Stimulated activated CD8-positive, alpha-beta memory T cell treated with anti-CD3 and anti-CD28 coated beads, Interleukin-7, amount 100 ng/mL, for 4 hours (primary cell): Measurements from ENCODE around the gene NFIC.
"Not testable (repeated sequence)": the region's sequence is repeated elsewhere in the genome, so short reads cannot be mapped to it uniquely, and the experiment has no call there.

ENCODE experiments used
- DNase-seq, 2 donors: peaks; one replicate each; pipeline ENCODE4 v3.0.0-alpha.2; 2020; ENCODE audit warnings: low read depth in 2 of 2

NFIC gene

DNA sequence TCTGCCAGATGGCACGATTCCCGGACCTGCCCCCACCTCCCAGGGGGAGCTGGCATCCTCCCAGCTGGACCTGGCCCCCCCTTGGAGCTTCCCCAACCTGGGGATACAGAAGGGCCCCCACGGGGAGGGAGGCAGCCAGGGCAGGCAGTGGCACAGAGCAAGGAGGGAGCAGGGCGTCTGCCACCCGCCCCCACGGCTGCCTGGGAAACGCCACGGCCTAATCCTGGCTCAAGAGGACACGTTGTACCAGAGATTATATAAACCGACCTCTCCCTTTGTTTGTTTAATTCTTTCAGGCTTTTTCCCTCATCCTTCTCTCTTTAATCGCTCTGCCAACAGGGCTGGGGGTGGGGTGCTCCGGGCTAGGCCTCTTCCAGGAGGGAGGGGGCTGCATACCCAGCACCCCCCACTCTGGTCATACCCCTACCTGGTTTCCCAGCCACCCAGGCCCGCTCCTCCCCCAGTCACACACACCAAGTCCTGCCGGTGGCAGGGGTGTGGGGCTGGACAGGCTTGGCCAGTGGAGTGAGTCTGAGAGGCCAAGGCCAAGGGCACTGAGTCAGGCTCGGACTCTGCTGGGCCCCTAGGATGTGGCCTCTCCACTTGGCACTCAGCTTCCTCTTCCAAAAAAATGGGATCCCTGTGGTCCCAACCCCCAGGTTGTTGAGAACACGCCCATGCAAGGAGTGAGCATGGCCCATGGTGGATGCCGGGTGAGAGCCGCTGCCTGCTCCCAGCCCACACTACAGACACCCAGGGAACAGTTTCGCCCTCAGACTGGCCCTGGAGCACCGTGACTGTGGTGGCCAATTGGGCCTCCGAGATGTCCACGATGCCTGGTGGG is 29.5 kb upstream of the NFIC start:
- DNase-seq, result no peak

DNA sequence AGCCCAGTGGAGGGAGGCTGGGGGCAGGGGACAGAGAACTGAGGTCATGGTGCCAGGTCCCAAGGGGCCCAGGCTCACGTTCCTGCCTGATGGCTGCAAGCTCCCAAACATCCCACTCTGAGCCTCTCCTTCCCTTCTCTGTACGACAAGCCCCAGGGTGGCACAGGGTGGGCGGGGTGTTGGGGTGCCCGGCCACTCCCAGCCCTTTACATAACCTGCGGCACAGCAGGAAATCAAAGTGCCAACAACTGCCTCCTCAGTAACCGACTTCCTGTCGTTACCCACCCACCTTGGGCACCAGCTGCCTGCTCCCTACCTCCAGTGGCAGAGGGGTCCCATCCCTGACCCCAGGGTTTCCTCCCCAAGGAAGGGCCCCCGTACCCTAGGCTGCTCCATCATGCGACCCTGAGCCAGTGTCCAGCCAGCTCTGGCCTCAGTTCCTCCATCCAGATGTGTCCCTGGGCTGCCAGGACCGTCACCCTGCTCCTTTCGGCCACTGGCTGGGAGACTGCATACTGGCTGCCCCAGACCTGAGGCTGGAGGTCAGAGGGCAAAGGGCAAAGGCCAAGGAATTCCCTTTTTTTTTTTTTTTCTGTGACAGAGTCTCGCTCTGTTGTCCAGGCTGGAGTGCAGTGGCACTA is 27.7 kb upstream of the NFIC start:
- DNase-seq, result peak; percentile 21 to 41

DNA sequence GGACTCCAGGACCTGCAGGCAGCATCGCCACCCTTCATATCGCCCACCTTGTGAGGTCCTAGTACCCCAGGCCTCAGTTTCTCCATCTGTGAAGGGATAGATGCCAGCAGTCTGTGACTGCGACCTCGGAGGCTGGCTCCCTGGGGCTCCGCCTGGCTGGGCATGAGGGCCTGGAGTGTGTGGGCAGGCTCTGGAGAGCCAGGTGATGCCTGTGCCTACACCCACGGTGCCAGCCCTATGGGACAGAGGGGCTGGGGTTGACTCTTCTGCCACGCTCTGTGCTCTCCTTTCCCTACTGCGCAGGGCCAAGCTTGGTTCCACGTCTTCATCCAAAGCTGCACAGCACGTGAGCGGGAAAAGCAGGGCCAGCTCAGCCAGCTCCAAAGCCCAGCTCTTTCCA is 26.0 kb upstream of the NFIC start:
- DNase-seq, result no peak

DNA sequence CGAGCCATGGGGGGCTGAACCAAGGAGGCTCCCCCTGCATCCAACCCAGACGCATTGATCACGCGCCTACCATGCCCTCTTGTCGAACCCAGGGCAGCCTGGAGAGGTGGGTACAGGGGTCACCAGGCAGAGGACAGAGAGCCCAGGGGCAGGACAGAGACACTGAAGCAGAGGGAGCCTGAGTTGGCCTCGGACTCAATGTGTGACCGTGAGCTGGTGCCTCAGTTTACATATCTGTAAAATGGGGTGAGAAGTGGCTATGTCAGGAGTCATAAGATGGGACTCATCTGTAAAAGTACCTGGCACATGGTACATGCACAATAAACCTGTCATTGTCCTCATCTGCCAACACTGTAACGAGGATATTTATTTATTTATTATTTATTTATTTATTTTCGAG is 24.1 kb upstream of the NFIC start:
- no peak for DNase-seq

DNA sequence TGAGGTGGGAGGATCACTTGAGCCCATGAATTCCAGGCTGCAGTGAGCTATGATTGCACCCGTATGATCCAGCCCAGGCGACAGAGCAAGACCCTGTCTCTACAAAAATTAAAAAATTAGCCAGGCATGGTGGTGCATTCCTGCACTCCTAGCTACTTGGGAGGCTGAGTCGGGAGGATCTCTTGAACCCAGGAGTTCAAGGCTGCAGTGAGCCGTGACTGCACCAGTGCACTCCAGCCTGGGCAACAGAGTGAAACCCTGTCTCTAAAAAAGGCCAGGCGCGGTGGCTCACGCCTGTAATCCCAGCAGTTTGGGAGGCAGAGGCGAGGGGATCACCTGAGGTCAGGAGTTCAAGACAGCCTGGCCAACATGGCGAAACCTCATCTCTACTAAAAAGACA is 23.4 kb upstream of the NFIC start:
- DNase-seq, result not testable (repeated sequence)

DNA sequence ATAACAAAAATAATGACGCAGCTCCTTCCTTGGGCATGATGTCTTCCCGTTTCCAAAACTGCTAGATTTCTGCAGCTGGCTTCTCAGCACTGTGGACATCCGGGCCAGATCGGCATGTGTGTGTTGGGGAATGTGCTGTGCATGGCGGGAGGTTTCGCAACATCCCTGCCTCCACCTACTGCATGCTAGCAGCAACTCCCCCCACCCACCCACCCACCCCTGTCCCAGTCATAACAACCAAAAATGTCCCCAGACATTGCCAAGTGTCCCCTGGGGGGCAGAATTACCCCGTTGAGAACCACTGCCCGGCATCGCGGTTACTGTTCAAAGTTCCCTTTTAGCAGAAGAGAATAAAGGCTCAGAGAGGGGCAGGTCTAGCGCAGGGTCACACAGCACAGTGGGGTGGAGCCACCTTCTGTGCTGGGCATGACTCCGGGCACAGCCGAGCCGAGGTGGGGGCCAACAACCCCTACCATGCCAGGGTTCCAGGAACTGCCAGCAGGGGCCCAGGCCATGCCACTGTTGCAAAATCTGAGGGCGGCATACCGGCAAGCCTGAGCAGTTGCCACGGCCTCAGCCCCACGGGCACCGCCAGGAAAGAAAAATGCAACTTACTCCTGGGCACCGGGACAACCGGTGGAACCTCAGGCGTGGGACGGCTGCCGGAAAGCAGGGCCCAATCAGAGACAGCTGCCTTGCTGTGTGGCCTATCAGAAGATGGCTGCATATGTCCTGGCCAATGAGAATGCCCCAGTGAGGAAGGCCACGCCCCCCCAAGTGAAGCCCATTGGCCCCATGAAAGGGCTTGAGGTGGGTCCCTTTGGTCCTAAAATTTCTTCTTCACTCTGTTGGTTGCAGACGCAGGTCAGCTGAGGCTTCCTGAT is 22.5 kb upstream of the NFIC start:
- no peak for DNase-seq

DNA sequence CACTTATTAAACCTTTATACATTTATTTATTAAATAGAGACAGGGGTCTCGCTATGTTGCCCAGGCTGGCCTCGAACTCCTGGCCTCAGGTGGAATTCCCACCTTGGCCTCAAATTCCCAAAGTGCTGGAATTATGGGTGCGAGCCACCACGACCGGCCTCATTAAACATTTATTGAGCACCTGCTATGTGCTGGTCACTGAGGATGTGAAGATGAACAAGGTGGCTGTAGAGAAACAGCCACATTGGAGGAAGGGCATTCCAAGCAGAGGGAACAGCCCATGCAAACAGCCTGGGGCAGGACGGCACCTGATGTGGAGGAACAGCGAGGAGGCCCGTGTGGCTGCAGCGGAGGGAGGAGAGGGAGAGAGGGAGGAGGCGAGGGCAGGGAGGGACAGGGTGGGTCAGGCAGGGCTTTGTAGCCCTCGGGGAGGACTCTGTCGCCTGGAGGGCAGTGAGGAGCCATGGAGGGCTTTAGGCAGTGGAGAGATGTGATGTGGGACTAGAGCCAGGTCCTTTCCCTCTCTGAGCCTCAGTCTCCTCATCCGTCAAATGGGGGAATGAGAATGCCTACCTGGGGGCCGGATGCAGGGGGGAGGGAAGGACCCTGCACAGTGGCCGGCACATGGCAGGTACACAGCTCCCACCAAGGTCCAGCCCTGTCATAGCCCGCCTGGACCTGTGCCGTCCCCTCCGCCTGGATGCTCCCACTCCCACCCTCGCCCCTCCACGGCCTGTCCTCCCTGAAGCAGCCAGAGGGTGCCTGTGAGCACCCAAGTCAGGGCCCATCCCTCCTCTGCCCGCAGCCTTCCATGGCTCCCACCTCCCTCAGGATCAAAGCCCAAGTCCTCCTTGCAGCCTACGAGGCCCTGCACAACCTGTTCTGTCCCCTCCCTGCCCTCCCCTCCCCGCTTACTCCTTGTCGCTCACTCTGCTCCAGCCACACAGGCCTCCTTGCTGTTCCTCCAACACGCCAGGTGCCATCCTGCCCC is 21.5 kb upstream of the NFIC start:
- DNase-seq, result no peak

DNA sequence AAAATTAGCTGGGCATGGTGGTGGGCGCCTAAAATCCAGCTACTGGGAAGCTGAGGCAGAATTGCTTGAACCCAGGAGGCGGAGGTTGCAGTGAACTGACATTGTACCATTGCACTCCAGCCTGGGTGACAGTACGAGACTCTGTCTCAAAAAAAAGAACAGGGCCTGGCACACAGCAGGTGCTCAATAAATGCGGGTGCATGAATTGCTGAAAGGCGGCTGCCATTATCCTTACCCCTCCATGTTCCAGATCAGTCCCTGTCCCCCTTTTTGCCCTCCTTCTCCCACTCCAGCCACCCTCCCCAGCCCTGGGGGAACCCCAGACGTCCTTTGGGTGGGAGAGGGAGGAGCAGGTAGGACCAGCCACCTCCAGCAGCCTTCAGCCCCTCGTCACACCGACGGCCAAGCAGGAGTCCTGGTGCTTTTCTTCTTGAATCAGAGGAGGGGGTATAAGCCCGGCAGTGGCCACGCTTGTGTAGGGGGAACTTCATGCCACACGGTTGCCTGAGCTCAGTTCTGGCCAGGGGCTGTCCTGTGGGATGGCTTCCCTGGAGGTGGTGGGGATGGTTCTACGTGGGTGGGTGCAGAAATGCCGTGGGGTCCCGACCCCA is 20.4 kb upstream of the NFIC start:
- no peak for DNase-seq

DNA sequence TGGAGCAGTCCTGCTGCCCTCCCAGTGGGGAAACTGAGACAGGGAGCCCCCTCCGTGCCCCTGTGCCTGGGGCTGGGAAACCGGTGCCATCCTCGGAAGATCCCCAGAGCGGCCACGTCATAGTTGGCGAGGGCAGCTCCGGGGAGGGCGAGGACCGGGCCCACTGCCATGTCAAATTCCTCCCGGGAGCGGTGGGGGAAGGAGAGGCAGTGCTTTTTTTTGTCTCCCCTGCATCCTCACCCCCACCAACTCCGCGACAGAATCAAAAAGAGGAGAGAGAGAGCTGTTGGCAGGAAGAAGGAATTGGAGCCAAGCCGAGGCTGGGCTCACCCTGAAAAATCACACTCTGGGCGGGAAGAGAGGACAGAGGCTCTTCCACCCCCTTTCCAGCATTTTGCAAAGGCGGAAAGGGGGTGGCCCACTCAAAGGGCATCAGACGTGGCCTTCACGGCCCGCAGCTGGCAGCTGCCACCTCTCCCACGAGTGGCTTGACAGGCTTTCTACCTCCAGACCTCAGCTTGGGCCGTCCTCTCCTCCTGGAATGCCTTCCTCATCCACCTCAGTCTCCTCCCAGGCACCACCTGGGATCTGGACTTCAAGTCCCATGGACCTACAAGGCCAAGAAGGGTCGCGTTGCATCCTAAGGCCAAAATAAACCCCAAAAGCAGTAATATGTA is 19.6 kb upstream of the NFIC start:
- no peak for DNase-seq

DNA sequence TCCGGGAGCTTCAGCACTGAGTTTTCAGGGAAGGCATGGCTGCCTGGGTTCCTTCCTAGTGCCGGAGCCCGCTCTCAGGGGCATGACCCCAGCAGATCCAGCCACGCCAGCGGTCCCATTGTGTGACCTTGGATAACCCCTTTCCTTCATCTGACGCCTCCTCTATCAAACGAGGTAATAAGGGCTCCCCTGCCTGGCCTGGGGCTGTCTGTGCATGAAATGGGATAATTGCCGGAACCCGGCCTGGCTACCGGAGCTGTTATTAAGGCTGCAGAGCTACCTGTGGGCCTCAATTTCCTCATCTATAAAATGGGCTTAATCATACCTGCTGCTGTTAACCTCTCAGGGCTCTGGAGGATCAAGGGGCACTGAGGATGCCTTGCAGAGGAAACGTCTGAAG is 18.3 kb upstream of the NFIC start:
- no peak for DNase-seq

DNA sequence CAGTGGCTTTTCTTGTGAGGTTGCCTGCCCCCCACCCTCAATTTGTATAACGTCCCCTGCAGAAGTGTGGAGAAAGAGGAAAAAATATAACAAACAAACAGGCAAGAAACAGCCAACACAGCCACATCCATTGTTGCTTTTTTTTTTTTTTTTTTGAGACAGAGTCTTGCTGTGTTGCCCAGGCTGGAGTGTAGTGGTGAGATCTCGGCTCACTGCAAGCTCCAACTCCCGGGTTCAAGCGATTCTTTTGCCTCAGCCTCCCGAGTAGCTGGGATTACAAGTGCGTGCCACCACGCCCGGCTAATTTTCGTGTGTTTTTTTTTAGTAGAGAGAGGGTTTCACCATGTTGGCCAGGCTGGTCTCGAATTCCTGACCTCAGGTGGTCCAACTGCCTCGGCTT is 17.9 kb upstream of the NFIC start:
- DNase-seq, result not testable (repeated sequence)

DNA sequence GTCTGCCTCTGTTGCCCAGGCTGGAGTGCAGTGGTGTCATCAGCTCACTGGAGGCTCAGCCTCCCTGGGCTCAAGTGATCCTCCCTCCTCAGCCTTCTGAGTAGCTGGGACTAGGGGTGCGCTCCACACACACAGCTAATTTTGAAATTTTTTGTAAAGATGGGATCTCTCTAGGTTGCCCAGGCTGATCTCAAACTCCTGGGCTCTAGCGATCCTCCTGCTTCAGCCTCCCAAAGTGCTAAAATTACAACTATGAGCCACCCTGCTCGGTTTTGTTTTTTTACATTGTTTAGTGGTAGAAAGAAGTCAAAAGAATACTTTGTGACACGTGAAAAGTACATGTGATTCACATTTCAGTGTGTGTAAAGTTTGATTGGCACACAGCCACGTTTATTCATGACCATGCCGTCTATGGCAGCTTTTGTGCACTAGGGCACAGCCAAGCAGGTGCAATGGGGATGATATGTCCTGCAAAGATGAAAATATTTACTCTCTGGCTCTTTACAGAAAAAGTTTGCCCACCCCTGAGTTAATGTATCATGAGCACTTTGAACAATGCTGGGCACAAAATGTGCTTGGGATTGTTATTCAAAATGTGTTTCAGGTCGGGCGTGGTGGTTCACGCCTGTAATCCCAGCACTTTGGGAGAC is 16.2 kb upstream of the NFIC start:
- no peak for DNase-seq

DNA sequence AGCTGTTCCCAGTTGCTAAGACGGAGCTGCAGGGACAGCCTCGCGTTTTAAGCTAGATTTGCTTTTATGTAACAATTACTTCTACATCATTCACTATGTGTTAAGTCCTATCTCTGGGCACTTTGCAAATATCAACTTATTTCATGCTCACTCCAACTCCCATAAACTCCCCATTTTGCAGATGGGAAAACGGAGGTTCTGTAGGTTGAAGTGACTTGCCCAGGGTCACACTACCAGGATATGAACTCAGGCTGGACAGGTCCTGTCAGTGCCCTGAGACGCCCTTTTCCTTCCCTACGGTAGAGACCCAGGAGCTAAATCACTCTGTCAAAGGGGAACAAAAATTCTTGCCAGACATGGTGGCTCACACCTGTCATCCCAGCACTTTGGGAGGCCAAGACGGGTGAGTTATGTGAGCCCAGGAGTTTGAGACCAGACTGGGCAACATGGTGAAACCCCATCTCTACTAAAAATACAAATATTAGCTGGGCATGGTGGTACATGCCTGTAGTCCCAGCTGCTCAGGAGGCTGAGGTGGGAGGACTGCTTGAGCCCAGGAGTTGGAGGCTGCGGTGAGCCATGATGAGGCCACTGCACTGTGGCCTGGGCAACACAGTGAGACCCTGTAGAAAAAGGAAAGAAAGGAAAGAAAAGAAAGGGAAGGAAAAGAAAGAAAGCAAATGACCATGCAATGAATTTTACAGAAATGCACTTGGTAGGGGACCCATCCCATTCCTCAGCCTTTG is 14.5 kb upstream of the NFIC start:
- DNase-seq, result no peak

DNA sequence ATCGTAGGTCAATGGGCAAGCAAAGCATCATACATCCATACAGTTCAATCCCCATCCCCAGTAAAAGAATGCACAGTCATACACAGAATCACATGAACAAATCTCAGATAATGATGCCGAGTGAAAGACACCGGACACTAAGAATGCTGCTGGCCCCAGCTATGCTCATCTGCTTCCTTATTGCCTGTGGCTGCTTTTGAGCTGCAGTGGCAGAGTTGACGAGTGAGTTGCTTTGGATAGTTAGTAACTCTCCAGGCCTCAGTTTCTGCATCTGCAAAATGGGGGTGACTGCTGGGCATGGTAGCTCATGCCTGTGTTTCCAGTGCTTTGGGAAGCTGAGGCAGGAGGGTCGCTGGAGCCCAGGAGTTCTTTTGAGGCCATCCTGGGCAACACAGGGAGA is 12.9 kb upstream of the NFIC start:
- DNase-seq, result no peak

DNA sequence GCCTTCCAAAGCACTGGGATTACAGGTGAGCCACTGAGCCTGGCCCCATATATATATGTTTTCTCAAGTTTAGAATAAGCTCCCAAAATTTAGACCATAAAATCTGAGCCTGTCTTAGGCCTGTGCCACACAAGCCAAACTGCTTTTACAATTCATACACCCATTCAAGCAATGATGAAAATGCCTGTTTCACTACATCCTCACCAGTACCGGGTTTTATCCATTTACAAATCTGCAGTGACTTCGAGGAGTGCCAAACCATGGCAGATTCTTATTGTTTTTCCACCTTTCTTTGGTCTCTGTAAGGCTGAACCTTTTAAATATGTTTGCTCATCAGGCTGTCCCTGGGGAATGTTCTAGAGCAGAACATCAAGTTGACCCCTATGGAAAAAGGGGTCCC is 9.6 kb upstream of the NFIC start:
- DNase-seq, result no peak

DNA sequence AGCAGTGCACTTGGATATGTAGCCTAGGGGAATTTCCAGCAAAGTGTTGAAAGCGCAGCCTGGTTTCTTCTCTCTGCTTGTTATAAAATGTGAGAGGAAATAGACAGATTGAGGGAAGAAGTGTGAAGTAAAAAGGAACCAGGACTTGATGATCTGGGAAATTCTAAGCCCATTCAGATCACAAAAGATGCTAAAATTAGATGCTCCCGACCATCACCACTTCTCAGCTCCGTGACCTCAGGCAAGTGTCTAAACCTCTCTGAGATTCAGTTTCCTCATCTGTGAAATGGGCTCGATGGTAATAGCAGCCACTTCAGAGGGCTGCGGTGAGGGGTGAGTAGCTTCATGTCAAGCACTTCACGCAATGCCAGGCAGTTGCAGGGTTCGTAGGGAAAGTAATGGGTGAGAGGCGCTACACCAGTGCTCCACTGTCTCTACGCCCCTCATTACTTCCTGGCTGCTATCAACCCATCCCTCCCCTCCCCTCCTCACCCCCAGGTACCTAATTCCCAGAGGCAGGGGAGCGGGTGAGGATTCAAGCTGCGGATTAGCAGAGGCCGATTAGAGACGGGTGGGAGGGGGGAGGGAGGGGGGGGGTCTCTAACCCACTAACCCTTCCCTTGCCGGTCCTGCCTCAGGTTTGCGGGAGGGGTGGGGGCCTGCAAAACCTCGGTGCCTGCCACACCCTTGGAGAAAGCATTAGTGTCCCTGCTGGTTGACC is 9.0 kb upstream of the NFIC start:
- no peak for DNase-seq

DNA sequence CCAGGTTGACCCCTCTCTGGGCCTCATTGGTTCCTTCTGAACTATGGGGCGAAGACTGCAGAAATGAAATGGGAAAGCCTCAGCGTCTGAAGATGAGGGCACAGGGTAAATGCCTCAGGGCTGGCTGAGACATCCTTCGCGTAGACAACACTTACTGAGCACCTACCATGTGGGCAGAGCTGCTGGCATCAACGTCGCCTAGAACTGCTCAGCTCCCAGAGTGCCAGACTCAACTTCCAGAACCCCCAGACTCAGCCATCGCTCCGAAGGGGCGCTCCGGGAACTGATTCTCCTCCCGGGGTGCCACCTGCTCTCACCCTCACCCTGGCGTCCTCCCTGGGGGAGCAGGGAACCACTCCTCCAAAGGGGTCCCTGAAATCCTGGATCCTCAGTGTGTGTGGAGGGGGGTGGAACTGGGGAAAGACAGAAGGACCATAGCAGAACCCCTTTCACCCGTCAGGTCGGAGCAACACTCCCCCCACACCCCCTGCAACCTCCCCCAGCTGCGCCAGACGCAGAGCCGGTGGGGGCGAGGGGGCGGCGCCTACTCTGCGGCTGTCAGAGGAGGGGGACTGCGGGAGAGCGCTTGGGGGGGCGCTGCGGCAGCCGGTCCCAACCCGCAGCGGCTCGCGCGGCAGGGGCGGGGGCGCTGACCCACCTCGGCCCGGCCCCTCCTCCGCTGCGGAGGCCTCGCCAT is 8.2 kb upstream of the NFIC start:
- DNase-seq, result peak in 1 of 2 donors; percentile 47

DNA sequence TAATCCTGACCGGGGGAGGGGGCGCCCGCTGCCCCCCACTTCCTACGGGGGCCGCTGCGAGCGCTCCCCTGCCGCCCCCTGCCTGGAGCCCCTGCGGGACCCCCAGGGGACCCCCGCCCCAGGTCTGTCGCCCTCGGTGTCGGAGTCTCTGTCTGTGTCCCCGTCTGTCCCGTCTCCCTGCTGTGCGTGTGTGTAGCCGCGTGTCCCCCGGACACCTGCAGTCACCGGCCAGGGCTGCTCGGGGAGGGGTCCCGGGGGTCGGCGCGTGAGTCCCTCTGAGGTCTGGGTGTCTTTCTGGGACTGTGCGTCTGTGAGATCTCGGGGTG is 7.7 kb upstream of the NFIC start:
- DNase-seq, result no peak
